H1 (cell line): ENCODE measurements around the gene FZD4. TPM values are rescaled to one million over a fixed set of nuclear protein-coding genes. Genes with fewer than 3 reads are reported as not detected.
A peak's percentile ranks its signal among the peaks of the same experiment; 100 is the strongest.

ENCODE experiments used
- CEBPB ChIP-seq: IDR thresholded peaks from 2 replicates; pipeline ENCODE4 v1.6.1; 2012; ENCODE audit warnings: low read depth, low read length
- CHD7 ChIP-seq: fragments of 300-600 bp; sonication (generic); IDR thresholded peaks from 2 replicates; pipeline ENCODE4 v1.7.1; 2012; ENCODE audit warnings: low read length, moderate library complexity, mild to moderate bottlenecking, inconsistent platforms; ENCODE audit not compliant: insufficient replicate concordance
- GABPA ChIP-seq: IDR thresholded peaks from 2 replicates; pipeline ENCODE4 v1.6.1; 2011; ENCODE audit warnings: mild to moderate bottlenecking, low read length, moderate library complexity, borderline replicate concordance; ENCODE audit not compliant: insufficient read depth
- MAFK ChIP-seq: IDR thresholded peaks from 2 replicates; pipeline ENCODE4 v1.6.1; 2012; ENCODE audit warnings: low read depth, mild to moderate bottlenecking, improper control_type of control experiment, low read length
- POLR2A ChIP-seq, 2 experiments: IDR thresholded peaks; 1 replicate in 1 of 2; 2 replicates in 1 of 2; pipeline ENCODE4 v1.6.1; 2011; ENCODE audit warnings: low read depth in 2 of 2, low read length in 2 of 2, mild to moderate bottlenecking in 2 of 2; ENCODE audit errors: control extremely low read depth in 1 of 2
- RAD21 ChIP-seq, 2 experiments: IDR thresholded peaks in 1 of 2; conservative IDR thresholded peaks in 1 of 2; 2 replicates each; pipeline ENCODE4 v1.6.1; 2011; ENCODE audit warnings: low read depth in 2 of 2, low read length in 2 of 2, improper control_type of control experiment in 1 of 2, inconsistent platforms in 1 of 2, mild to moderate bottlenecking in 1 of 2, moderate library complexity in 1 of 2
- polyA plus RNA-seq, 7 experiments: library from polyadenylated mRNA; depleted of rRNA in 3 of 7; stranded (reverse) in 5 of 7; unstranded in 2 of 7; fragments of >200 nt in 5 of 7; fragments of 200-250 nt in 2 of 7; gene quantifications; 1 replicate in 5 of 7; 2 replicates in 1 of 7; 4 replicates in 1 of 7; pipeline versions ENCODE4 v1.2.1 to v1.2.3, GENCODE V29; 2011 to 2013; ENCODE audit warnings: missing spikeins in 2 of 7, mixed read lengths in 2 of 7
- total RNA-seq: library from RNA; stranded (reverse); fragmentation: NEBNext Ultra II Directional; extraction: Animal tissue kit (Norgen Biotek cat#: 25700); gene quantifications from 2 replicates; pipeline ENCODE4 v1.2.1, GENCODE V29; 2021

FZD4 gene
- total and polyA plus RNA-seq, 2 of the 8 experiments (the other 6 are each of a cell fraction or from before 2014, with no cell fraction given), result 3.1 to 7.1 TPM

- TF ChIP-seq RAD21 (IDR thresholded peaks at IDR 0.05 in 1 of 2, conservative IDR thresholded peaks at IDR 0.05 in 1 of 2; ENCODE audit: low read depth in 2 of 2, low read length in 2 of 2) (peak; percentile 72 to 77), POLR2A (IDR thresholded peaks at IDR 0.05; ENCODE audit: control extremely low read depth in 1 of 2, low read depth in 2 of 2, low read length in 2 of 2) (no peak), MAFK (no peak), CEBPB (no peak), CHD7 (no peak), GABPA (no peak)
Observed at GRCh38 chr11:86938900-86939880, 16.0 kb downstream of the FZD4 start (continued).
